Small intestine (tissue), 7 donors: Measurements from ENCODE around the gene TAS1R1. TPM values are rescaled to one million over a fixed set of nuclear protein-coding genes. Genes with fewer than 3 reads are reported as not detected.

ENCODE experiments used
- DNase-seq, 2 donors: peaks; one replicate each; pipeline versions ENCODE4 v3.0.0 to v3.0.0-alpha.2; 2013
- FAIRE-seq: peaks from 2 replicates; lab custom pipeline; 2012; peaks lifted over from hg19 to GRCh38; lab: Jason Lieb, UNC
- H3K27ac ChIP-seq, 3 donors: one replicate each; pipeline ENCODE4 v1.5.1; 2013; ENCODE audit warnings: low read length in 2 of 3, mild to moderate bottlenecking in 2 of 3, control low read depth in 1 of 3, inconsistent platforms in 1 of 3, low read depth in 1 of 3, moderate library complexity in 1 of 3
- H3K27me3 ChIP-seq, 3 donors: one replicate each; pipeline ENCODE4 v1.6.1; 2013; ENCODE audit warnings: low read length in 3 of 3, inconsistent platforms in 1 of 3; ENCODE audit not compliant: control insufficient read depth in 3 of 3, insufficient read depth in 3 of 3
- H3K36me3 ChIP-seq, 3 donors: one replicate each; pipeline ENCODE4 v1.6.1; 2013; ENCODE audit warnings: low read length in 3 of 3, inconsistent platforms in 1 of 3, low read depth in 1 of 3, mild to moderate bottlenecking in 1 of 3, moderate library complexity in 1 of 3; ENCODE audit not compliant: control insufficient read depth in 3 of 3, insufficient read depth in 2 of 3
- H3K4me1 ChIP-seq, 3 donors: one replicate each; pipeline ENCODE4 v1.6.1; 2013; ENCODE audit warnings: low read length in 2 of 3, inconsistent platforms in 1 of 3, low read depth in 1 of 3, mild to moderate bottlenecking in 1 of 3, moderate library complexity in 1 of 3; ENCODE audit not compliant: control insufficient read depth in 3 of 3, insufficient read depth in 2 of 3
- H3K4me3 ChIP-seq, 3 donors: one replicate each; pipeline ENCODE4 v1.5.1; 2013; ENCODE audit warnings: low read length in 3 of 3, control low read depth in 1 of 3, inconsistent platforms in 1 of 3, low read depth in 1 of 3, mild to moderate bottlenecking in 1 of 3, moderate library complexity in 1 of 3
- H3K9me3 ChIP-seq, 2 donors: one replicate each; pipeline ENCODE4 v1.6.1; 2013; ENCODE audit warnings: low read depth in 1 of 2, low read length in 1 of 2; ENCODE audit not compliant: control insufficient read depth in 2 of 2, insufficient read depth in 1 of 2
- whole genome bisulfite sequencing, 3 donors: extraction: QIAGEN DNeasy Blood & Tissue Kit; methylation state at CpG; one replicate each; pipeline ENCODE4 v1.1.7; 2013; 5-methylcytosine and 5-hydroxymethylcytosine counted together
- polyA plus RNA-seq, 4 donors: library from polyadenylated mRNA; stranded (reverse) in 3 of 4; unstranded in 1 of 4; fragments of 200-250 nt in 3 of 4; fragments of 120-200 nt in 1 of 4; gene quantifications; one replicate each; pipeline versions ENCODE4 v1.2.1 to v1.2.3, GENCODE V29; 2013
- donor health status: healthy with polysubstance abuse.
- donor health status: control.
- donor health status: control.
- donor health status: Bipolar disorder and iron deficiency.
- donor health status: healthy.

TAS1R1 gene
- polyA plus RNA-seq, 4 donors, result 0.07 to 0.27 (median 0.13) TPM; not detected in 1

DNA sequence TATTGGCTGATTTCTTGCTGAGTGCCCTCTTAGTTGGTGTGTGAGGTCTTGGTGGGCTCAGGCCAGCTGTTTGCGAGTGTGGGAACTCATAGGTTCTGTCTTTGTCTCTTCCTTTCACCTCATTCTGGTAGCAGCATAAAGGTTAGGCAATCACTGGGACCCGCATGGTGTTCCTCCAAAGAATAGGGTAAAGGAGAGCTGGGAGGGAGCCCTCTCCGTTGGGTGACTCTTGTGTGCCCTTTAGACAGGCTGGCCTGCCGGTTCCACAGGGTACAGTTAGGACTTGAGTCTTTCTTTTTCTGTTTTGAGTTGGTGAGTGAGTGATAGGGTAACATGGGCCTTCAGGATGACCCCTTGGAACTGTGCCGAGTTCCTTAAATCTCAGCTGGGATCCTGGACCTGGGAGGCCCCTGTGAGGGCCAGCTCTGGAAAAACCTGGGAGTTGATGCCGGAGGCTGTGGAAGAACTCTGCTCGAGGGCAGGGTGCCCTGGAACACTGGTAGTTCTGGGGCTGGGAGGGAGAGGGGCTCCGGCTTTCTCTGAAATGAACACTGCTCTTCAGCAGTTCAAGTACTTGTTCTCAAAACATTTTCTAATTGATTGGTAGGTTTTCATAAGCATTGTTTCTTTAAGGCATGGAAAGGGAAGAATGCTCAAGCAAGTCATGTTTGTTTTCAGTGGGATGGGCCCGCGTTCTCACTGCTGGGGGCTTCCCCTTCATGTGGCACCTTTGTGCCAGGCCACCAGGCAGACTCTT is 67.5 kb downstream of the TAS1R1 start:
- H3K4me1 ChIP-seq, result peaks cover 0 to 8% (median 0%) of the 10 kb centered on the region in 3 donors
- H3K36me3 ChIP-seq, result peaks cover 11 to 66% (median 12%) of the 10 kb centered on the region in 3 donors
- FAIRE-seq (no peak), DNase-seq (no peak)
- H3K27me3 ChIP-seq, result no peaks in the 10 kb centered on the region
- no peak overlapping the region for H3K27ac ChIP-seq
- WGBS, 3 donors, result 85 to 89% (median 89%) methylated on average over 10 of the region's 10 CpGs
- no peaks in the 10 kb centered on the region for H3K9me3 ChIP-seq
- no peak overlapping the region for H3K4me3 ChIP-seq

DNA sequence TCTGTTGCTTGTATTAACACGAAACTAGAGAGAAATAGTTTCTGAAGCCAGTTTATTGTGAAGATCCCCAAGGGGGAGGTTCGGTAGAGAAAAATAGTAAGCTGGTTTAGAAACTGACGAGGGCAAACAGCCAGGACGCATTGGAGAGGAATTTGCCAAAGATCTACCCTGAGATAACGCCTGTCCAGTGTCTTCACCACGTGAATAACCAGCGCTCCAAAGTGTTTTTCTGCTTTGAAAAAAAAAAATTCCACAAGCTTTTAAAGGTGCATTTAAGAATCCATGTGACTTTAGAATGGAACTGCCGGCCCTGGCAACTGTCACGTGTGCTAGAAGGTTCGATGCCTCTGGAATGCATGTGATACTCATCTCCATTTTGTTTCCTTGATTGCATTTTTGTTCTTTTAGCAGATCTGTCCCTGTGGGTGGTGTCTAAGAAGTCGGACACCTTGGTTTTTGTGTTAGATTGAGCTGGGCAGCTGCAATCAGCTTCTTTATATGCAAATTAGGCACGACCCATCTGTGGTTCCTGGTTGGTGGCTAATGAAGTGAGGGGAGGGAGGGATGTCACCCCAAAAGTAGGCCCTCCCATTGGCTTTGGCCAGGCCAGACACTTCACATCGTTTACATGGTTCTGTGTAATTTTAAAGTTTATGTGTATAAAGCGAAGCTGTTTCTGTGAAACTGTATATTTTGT is 68.3 kb downstream of the TAS1R1 start:
- FAIRE-seq (no peak), DNase-seq (no peak)
- no peaks in the 10 kb centered on the region for H3K27me3 ChIP-seq
- H3K4me3 ChIP-seq, result no peak overlapping the region
- WGBS, 3 donors, result 81 to 85% (median 82%) methylated on average over 14 of the region's 14 CpGs
- H3K4me1 ChIP-seq, result peaks cover 0 to 8% (median 0%) of the 10 kb centered on the region in 3 donors
- no peak overlapping the region for H3K27ac ChIP-seq
- H3K9me3 ChIP-seq, result no peaks in the 10 kb centered on the region
- peaks cover 11 to 66% (median 12%) of the 10 kb centered on the region in 3 donors for H3K36me3 ChIP-seq

DNA sequence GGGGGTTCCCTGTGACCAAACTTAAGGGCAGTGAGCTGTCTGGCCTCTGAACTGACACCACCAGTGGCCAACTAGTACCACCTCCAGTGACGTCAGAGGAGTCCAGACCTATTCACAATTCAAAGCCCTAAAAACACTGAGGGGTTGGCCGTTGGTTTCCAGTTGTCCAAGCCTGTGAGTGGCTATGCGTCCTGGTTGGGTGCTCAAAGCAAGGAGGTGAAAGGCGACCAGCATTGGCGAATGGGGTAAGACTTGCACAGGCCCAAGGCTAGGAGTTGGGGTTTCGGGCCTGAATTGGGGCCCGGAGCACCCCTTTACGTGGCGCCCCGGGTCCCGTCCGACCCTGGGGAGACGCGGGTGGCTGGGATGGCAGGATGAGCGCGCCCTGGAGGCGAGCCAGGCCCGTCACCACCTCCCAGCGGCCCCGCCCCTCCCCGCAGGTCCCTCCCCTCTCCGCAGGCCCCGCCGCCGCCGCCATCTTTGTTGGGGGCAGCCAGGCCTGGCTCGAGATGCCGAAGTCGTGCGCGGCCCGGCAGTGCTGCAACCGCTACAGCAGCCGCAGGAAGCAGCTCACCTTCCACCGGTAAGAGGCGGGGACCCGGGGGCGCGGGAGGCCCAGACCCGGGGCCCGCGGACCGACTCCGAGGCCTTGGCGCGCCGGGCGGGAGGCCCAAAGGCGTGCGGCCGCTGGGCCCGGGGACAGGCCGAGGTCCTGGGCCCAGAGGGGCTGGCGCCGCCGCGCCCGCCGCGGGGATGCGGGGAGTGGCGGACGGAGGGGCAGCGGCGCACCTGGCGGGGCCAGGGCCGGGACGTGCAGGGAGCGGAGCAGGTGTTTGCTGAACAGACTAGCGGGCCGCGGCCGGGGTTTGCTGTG is 69.8 kb downstream of the TAS1R1 start, which contains the start of gene THAP3:
Gene THAP3, plus strand, starts transcription at position 159 of the 874 bp plus-strand sequence. Its CDS starts 351 bp downstream, at position 510.
- Histone ChIP-seq H3K4me3 (peak within 1 kb of the TSS; percentile 74 to 95 (median 82)), H3K36me3 (peaks cover 8 to 70% (median 11%) of the 10 kb centered on the region in 3 donors), H3K27me3 (no peaks in the 10 kb centered on the region), H3K9me3 (no peaks in the 10 kb centered on the region), H3K4me1 (peaks cover 0 to 8% (median 0%) of the 10 kb centered on the region in 3 donors), H3K27ac (peak within 1 kb of the TSS; percentile 61 to 82 (median 78))
- 1 to 2% (median 1%) methylated on average over 34 to 73 of the region's 73 CpGs for WGBS, 3 donors
- peak; percentile 85 to 94 for DNase-seq
- no peak for FAIRE-seq

DNA sequence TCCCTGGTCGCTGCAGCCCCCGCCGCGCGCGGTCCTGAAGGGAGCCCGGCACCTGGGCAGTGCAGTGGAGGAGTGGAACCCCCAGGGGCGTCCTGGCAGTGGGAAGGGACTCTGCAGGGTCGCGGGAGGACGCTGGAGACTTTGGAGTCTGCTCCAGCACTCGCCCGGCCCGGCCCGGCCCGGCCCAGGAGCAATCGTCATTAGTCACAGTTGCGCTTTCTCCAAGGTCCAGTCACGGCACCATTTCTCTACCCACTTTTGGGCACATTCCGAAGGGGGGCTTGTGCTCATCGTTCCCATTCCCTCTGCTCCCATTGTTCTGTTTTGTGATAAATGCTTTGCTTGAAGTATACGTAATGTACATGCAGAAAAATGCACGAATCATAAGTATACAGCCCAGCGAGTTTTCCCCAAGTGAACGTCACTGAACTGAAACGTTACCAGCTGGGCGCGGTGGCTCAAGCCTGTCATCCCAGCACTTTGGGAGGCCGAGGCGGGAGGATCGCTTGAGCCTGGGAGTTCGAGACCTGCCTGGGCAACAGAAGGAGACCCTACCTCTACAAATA is 70.6 kb downstream of the TAS1R1 start:
- no peak for FAIRE-seq

DNA sequence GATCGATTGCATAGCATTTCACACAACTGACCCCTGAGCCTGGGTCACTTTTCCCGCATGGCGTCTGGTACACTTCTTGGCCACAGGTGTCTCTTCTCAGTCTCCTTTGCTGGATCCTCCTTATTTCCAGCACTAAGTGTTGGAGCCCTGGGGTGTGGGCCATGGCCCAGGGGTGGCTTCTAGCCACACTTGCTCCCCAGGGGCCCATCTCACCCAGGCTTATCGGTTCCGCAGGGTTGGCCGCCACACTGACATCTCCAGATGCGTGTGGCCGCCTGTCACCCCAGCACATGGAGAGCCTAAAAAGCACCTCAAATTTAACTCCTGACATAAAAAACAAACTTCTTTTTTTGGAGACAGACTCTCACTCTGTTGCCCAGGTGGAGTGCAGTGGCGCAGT is 71.9 kb downstream of the TAS1R1 start:
- no peaks in the 10 kb centered on the region for H3K9me3 ChIP-seq
- DNase-seq, result no peak
- FAIRE-seq, result no peak
- H3K27ac ChIP-seq, result no peak overlapping the region
- H3K4me3 ChIP-seq, result no peak overlapping the region
- H3K36me3 ChIP-seq, result peaks cover 2 to 66% (median 4%) of the 10 kb centered on the region in 3 donors
- H3K27me3 ChIP-seq, result no peaks in the 10 kb centered on the region
- WGBS, 3 donors, result 93 to 97% (median 97%) methylated on average over 9 of the region's 9 CpGs
- H3K4me1 ChIP-seq, result peaks cover 0 to 8% (median 0%) of the 10 kb centered on the region in 3 donors

More for the DNA sequence above, 70.6 kb downstream of the TAS1R1 start:
- Histone ChIP-seq H3K9me3 (no peaks in the 10 kb centered on the region), H3K27ac (peak overlapping the region; percentile 61 to 82 (median 78)), H3K4me3 (peak overlapping the region; percentile 74 to 95 (median 82)), H3K36me3 (peaks cover 5 to 69% (median 5%) of the 10 kb centered on the region in 3 donors), H3K4me1 (peaks cover 0 to 8% (median 0%) of the 10 kb centered on the region in 3 donors), H3K27me3 (no peaks in the 10 kb centered on the region)
- peak in 1 of 2 donors; percentile 46 for DNase-seq
- 3 to 6% (median 4%) methylated on average over 25 to 32 of the region's 32 CpGs for WGBS, 3 donors

DNA sequence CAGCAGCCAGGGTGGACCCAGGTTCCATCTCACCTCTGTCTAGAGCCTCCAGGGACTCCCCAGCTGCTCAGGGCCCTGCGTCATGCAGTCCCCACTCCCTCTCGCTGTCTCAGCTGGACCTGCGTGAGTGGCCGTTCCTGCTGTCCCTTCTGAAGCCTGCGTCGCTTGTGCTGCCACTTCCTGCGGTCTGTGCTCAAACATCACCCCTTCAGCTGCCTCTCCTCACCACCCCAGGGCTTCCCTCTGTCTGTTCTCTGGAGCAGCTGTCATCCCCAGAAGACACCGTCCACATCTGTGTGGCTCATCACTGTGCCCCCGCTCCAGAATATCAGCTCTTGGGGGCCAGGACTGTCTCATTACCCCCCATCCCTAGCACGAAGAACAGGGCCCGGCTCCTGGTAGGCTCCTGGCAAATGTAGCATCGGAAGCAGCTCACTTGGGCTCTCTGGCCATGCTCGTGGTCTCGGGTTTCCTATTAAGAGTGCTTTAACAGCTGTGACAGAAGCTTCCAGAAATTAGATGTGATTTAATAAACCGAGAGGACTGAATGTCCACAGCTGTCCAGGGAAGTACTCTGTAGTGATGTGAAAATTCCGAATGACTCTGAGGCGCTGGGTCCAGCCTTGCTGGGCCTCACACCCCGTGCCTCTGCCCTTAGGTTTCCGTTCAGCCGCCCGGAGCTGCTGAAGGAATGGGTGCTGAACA is 72.9 kb downstream of the TAS1R1 start:
- no peak for FAIRE-seq
- H3K36me3 ChIP-seq, result peaks cover 3 to 66% (median 5%) of the 10 kb centered on the region in 3 donors

DNA sequence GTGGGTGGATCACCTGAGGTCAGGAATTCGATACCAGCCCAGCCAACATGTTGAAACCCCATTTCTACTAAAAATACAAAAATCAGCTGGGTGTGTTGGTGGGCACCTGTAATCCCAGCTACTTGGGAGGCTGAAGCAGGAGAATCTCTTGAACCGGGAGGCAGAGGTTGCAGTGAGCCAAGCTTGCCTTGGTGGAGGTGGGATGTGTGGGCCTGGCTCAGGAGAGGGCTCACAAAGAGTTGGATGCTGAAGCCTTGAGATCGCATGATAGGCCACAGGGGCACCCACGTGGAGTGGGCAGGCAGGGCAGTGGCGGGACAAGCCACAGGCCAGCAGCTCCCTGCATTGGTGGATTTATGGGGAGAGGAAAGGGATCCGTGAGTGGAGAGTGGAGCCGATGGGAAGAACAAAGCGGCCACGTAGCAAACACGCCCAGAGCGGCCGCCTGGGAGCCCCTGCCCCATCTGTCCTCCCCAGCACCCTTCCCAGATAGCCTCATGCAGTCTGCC is 73.9 kb downstream of the TAS1R1 start:
- peaks cover 5 to 69% (median 6%) of the 10 kb centered on the region in 3 donors for H3K36me3 ChIP-seq

More for the DNA sequence above, 72.9 kb downstream of the TAS1R1 start:
- 87 to 98% (median 94%) methylated on average over 21 of the region's 21 CpGs for WGBS, 3 donors
- Histone ChIP-seq H3K9me3 (no peaks in the 10 kb centered on the region), H3K27me3 (no peaks in the 10 kb centered on the region), H3K4me1 (peaks cover 0 to 8% (median 0%) of the 10 kb centered on the region in 3 donors), H3K4me3 (no peak overlapping the region), H3K27ac (no peak overlapping the region)
- no peak for DNase-seq

More for the DNA sequence above, 73.9 kb downstream of the TAS1R1 start:
- no peak overlapping the region for H3K27ac ChIP-seq
- H3K27me3 ChIP-seq, result no peaks in the 10 kb centered on the region
- WGBS, 3 donors, result 79 to 95% (median 86%) methylated on average over 5 to 12 of the region's 12 CpGs
- DNase-seq (no peak), FAIRE-seq (no peak)
- no peaks in the 10 kb centered on the region for H3K9me3 ChIP-seq
- H3K4me1 ChIP-seq, result peaks cover 0 to 8% (median 0%) of the 10 kb centered on the region in 3 donors
- H3K4me3 ChIP-seq, result no peak overlapping the region
